Measurements from ENCODE around the gene C19orf38. TPM values are rescaled to one million over a fixed set of nuclear protein-coding genes. Genes with fewer than 3 reads are reported as not detected.

The C19orf38 gene
- total and polyA plus RNA-seq, 9 of the 15 experiments (the other 6 are each of a cell fraction or from before 2014, with no cell fraction given) = 0.14 to 0.18 TPM; not detected in 7

DNA sequence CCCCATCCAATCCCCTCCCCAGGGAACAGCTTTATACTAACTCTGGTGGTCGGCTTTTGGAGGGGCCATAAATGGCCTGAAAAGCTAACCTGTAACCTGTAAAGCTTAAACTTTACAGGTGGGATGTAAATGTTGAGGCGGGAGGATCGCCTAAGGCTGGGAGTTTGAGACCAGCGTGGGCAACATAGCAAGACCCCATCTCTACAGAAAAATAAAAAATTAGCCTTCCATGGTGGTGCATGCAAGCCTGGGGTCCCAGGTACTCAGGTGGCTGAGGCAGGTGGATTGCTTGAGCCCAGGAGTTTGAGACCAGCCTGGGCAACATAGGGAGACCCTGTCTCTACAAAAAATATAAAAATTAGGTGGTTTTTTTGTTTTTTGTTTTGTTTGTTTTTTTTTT is 41.7 kb downstream of the C19orf38 start (continued):
- TF ChIP-seq, protein P1, sequence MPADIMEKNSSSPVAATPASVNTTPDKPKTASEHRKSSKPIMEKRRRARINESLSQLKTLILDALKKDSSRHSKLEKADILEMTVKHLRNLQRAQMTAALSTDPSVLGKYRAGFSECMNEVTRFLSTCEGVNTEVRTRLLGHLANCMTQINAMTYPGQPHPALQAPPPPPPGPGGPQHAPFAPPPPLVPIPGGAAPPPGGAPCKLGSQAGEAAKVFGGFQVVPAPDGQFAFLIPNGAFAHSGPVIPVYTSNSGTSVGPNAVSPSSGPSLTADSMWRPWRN (IDR thresholded peaks at IDR 0.05; ENCODE audit: low read depth) = no peak
- no peak for TF ChIP-seq SIX5 (IDR thresholded peaks at IDR 0.05; ENCODE audit: borderline replicate concordance in 1 of 2, insufficient read depth in 1 of 2, low read depth in 1 of 2, low read length in 2 of 2)
- TF ChIP-seq NR1H2 (CRISPR knock-in tag; IDR thresholded peaks at IDR 0.05) = no peak
- TF ChIP-seq EP400 (IDR thresholded peaks at IDR 0.05) = no peak
- TF ChIP-seq DMBX1 (CRISPR knock-in tag; IDR thresholded peaks at IDR 0.05; ENCODE audit: borderline replicate concordance) = no peak

DNA sequence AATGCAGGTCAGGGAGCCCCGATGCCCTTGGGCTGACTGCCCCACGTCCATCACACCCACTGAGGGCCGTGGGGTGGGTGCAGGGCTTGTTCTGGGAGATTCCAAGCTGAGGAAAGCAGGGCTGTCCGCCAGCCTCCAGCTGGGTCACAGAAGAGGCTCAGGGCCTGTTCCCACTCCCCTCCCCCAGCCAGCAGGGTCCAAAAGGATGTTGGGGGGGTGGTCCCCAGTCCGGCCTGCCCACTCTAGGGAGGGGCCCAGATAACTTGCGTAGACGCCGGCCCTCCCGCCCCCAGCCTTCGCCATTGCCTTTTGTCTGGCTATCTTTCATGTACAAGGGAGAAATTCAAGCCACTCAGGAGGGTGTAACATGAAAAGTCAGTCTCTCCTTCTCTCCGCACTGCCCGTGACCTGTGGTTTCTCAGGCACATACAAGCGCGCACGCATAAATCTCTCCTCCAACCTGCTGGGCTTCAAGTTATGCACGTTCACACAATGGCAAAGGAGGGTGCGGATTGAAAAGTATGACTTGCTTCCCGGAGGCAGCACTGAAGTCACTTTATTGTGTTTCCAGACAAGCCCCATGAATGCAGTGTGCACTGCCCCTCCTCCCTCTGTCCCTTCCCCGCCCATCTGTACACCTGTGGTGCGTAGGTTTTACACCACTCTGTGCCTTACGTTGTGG is 43.3 kb downstream of the C19orf38 start:
- intact Hi-C loops (cut with micrococcal nuclease) (no loop called here), in situ Hi-C loops (cut with MboI) (no loop called here)
- H3K79me2 ChIP-seq (ENCODE audit: control insufficient read depth, insufficient read depth, low read length) = peaks cover 65% of the 10 kb centered on the region
- ChIA-PET CTCF (ENCODE audit: low intra/inter-chr PET ratio) (no interaction called here), POLR2A (interaction anchor here (0.5 to 2.0 kb wide), 3 partner anchors 8 to 53 kb away, joined by 3 to 6 read pairs (median 5); no protein-coding TSS in a partner anchor)
- H3K9me1 ChIP-seq (ENCODE audit: control insufficient read depth, insufficient read depth, low read length) = peaks cover 6% of the 10 kb centered on the region
- peaks cover 6% of the 10 kb centered on the region; the same call in 1 of the 2 replicates for H4K20me1 ChIP-seq (replicated peaks; ENCODE audit: control insufficient read depth, insufficient read depth, low read length)
- ATAC-seq (no peak; the same call in 2 of the 3 replicates), DNase-seq (ENCODE audit: extremely low read depth in 1 of 4, low spot score in 3 of 4) (no peak), FAIRE-seq (no peak)
- H3K36me3 ChIP-seq (ENCODE audit: control insufficient read depth, insufficient read depth, low read length) = peaks cover 16% of the 10 kb centered on the region; the same call in 1 of the 3 replicates
- H2AFZ ChIP-seq (ENCODE audit: low read depth, low read length) = no peak overlapping the region
- no peaks in the 10 kb centered on the region for H3K27me3 ChIP-seq (ENCODE audit: control insufficient read depth in 2 of 2, insufficient read depth in 2 of 2, low read length in 2 of 2)
- H3K9ac ChIP-seq (ENCODE audit: insufficient read depth in 1 of 2, low read depth in 2 of 2, low read length in 2 of 2) = peak overlapping the region in 1 of 2 experiments; percentile 85; a peak in 2 of 4 replicates
- WGBS (ENCODE audit: insufficient coverage, low coverage, missing lambda C conversion rate) = 76% methylated on average over 21 of the region's 21 CpGs
- no TSS peak for BruUV-seq (replicated peaks)
- H3K4me2 ChIP-seq (ENCODE audit: insufficient read depth, low read length) = no peak overlapping the region
- H3K9me3 ChIP-seq (replicated peaks; ENCODE audit: control insufficient read depth, insufficient read depth, low read depth, low read length) = no peaks in the 10 kb centered on the region
- no peak overlapping the region for H3K4me3 ChIP-seq
- no peak for TF ChIP-seq CHD1 (IDR thresholded peaks at IDR 0.05; ENCODE audit: low read length)
- no peak for TF ChIP-seq ZNF778 (CRISPR knock-in tag; IDR thresholded peaks at IDR 0.05)
- H3K4me1 ChIP-seq (replicated peaks in 1 of 2; ENCODE audit: control insufficient read depth in 2 of 2, insufficient read depth in 2 of 2, low read length in 2 of 2) = peaks cover 3 to 55% of the 10 kb centered on the region in 2 experiments; a peak in 3 of 5 replicates
- H3K27ac ChIP-seq (ENCODE audit: extremely low read depth, low read depth, low read length) = no peak overlapping the region

All from K562 (cell line).